Measurements from ENCODE around the gene GUCY1B1. TPM values are rescaled to one million over a fixed set of nuclear protein-coding genes. Genes with fewer than 3 reads are reported as not detected.

GUCY1B1 gene
- polyA plus RNA-seq, 1 of the 3 experiments (the other 2 are of a cell fraction), result 0.38 TPM

DNA sequence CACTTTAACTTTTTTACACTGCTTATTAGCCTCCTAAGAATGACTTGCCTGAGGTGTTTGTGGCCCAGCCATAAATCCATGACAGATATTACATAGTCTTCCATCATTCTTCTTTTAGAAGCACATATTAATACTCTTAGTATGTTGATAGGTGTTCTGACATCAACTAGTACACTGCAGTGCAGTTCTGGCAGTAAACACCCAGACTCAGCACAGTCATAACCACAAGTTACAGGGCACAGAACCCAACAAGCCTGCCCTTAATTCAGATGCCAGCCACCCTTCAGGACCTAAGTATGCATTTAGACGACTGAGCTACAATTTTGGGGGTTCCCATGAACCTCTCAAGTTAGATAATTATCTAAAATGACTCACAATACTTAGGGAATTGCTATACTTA is 36.5 kb upstream of the GUCY1B1 start:
- H3K79me2 ChIP-seq (ENCODE audit: insufficient read depth), result no peaks in the 10 kb centered on the region
- H3K36me3 ChIP-seq (replicated peaks in 1 of 2; ENCODE audit: control insufficient read depth in 1 of 2, insufficient read depth in 2 of 2, low read length in 1 of 2), result no peaks in the 10 kb centered on the region
- no peak for TF ChIP-seq FOSL2 (IDR thresholded peaks at IDR 0.05; ENCODE audit: borderline replicate concordance, low read depth)
- no peak for TF ChIP-seq EP300 (IDR thresholded peaks at IDR 0.05; ENCODE audit: borderline replicate concordance in 1 of 2, low read depth in 1 of 2, low read length in 1 of 2)
- TF ChIP-seq, protein P1, sequence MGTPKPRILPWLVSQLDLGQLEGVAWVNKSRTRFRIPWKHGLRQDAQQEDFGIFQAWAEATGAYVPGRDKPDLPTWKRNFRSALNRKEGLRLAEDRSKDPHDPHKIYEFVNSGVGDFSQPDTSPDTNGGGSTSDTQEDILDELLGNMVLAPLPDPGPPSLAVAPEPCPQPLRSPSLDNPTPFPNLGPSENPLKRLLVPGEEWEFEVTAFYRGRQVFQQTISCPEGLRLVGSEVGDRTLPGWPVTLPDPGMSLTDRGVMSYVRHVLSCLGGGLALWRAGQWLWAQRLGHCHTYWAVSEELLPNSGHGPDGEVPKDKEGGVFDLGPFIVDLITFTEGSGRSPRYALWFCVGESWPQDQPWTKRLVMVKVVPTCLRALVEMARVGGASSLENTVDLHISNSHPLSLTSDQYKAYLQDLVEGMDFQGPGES (IDR thresholded peaks at IDR 0.05; ENCODE audit: low read depth, low read length), result no peak
- TF ChIP-seq FOXJ3 (CRISPR knock-in tag; IDR thresholded peaks at IDR 0.05), result no peak
- TF ChIP-seq EZH2phosphoT487 (IDR thresholded peaks at IDR 0.05; ENCODE audit: borderline replicate concordance, low read depth), result no peak
- no peak for TF ChIP-seq GABPA (IDR thresholded peaks at IDR 0.05; ENCODE audit: low read depth)
- TF ChIP-seq, protein P2, sequence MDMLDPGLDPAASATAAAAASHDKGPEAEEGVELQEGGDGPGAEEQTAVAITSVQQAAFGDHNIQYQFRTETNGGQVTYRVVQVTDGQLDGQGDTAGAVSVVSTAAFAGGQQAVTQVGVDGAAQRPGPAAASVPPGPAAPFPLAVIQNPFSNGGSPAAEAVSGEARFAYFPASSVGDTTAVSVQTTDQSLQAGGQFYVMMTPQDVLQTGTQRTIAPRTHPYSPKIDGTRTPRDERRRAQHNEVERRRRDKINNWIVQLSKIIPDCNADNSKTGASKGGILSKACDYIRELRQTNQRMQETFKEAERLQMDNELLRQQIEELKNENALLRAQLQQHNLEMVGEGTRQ (IDR thresholded peaks at IDR 0.05; ENCODE audit: borderline replicate concordance, low read depth, low read length), result no peak
- no peak for TF ChIP-seq TEAD4 (IDR thresholded peaks at IDR 0.05; ENCODE audit: borderline replicate concordance, insufficient read depth)
- TF ChIP-seq SMC3 (IDR thresholded peaks at IDR 0.05; ENCODE audit: low read depth, low read length), result no peak
- TF ChIP-seq SIN3A (IDR thresholded peaks at IDR 0.05; ENCODE audit: borderline replicate concordance, low read depth, low read length), result no peak
- TF ChIP-seq, protein P3, sequence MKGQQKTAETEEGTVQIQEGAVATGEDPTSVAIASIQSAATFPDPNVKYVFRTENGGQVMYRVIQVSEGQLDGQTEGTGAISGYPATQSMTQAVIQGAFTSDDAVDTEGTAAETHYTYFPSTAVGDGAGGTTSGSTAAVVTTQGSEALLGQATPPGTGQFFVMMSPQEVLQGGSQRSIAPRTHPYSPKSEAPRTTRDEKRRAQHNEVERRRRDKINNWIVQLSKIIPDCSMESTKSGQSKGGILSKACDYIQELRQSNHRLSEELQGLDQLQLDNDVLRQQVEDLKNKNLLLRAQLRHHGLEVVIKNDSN (IDR thresholded peaks at IDR 0.05; ENCODE audit: borderline replicate concordance, low read depth), result no peak
- TF ChIP-seq YY1 (IDR thresholded peaks at IDR 0.05; ENCODE audit: low read depth), result no peak
- no peak for TF ChIP-seq GATA2 (CRISPR knock-in tag; IDR thresholded peaks at IDR 0.05)
- TF ChIP-seq POLR2AphosphoS5 (IDR thresholded peaks at IDR 0.05; ENCODE audit: low read depth, low read length), result no peak
- TF ChIP-seq, protein P4, sequence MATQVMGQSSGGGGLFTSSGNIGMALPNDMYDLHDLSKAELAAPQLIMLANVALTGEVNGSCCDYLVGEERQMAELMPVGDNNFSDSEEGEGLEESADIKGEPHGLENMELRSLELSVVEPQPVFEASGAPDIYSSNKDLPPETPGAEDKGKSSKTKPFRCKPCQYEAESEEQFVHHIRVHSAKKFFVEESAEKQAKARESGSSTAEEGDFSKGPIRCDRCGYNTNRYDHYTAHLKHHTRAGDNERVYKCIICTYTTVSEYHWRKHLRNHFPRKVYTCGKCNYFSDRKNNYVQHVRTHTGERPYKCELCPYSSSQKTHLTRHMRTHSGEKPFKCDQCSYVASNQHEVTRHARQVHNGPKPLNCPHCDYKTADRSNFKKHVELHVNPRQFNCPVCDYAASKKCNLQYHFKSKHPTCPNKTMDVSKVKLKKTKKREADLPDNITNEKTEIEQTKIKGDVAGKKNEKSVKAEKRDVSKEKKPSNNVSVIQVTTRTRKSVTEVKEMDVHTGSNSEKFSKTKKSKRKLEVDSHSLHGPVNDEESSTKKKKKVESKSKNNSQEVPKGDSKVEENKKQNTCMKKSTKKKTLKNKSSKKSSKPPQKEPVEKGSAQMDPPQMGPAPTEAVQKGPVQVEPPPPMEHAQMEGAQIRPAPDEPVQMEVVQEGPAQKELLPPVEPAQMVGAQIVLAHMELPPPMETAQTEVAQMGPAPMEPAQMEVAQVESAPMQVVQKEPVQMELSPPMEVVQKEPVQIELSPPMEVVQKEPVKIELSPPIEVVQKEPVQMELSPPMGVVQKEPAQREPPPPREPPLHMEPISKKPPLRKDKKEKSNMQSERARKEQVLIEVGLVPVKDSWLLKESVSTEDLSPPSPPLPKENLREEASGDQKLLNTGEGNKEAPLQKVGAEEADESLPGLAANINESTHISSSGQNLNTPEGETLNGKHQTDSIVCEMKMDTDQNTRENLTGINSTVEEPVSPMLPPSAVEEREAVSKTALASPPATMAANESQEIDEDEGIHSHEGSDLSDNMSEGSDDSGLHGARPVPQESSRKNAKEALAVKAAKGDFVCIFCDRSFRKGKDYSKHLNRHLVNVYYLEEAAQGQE (IDR thresholded peaks at IDR 0.05; ENCODE audit: low read depth, low read length), result no peak
- no peak for TF ChIP-seq JUND (IDR thresholded peaks at IDR 0.05)
- no peak for TF ChIP-seq TAF1 (IDR thresholded peaks at IDR 0.05; ENCODE audit: borderline replicate concordance, low read depth, low read length)
- no peak for TF ChIP-seq NFIC (IDR thresholded peaks at IDR 0.05; ENCODE audit: borderline replicate concordance)
- no peaks in the 10 kb centered on the region for H3K9me2 ChIP-seq
- no peaks in the 10 kb centered on the region for H4K20me1 ChIP-seq (ENCODE audit: insufficient read depth)
- ChIA-PET POLR2A (no interaction called here), CTCF (no interaction called here)
- WGBS (ENCODE audit: low lambda C conversion rate), result 12% methylated on average over 1 of the region's 1 CpG
- no peak overlapping the region for H3K4me3 ChIP-seq (ENCODE audit: low read depth in 2 of 2, low read length in 1 of 2)
- H3F3A ChIP-seq (replicated peaks; ENCODE audit: insufficient read depth), result no peaks in the 10 kb centered on the region
- no peak overlapping the region for H3K9ac ChIP-seq
- no peak overlapping the region for H2AFZ ChIP-seq (ENCODE audit: low read depth)
- no peak overlapping the region for H3K27ac ChIP-seq (ENCODE audit: low read depth in 2 of 2, low read length in 1 of 2)
- no peaks in the 10 kb centered on the region for H3K27me3 ChIP-seq (ENCODE audit: insufficient read depth)
- DNase-seq, result no peak
- no peaks in the 10 kb centered on the region for H3K9me3 ChIP-seq
- no peaks in the 10 kb centered on the region for H3K4me1 ChIP-seq (ENCODE audit: control insufficient read depth in 1 of 2, insufficient read depth in 2 of 2, low read depth in 1 of 2, low read length in 1 of 2)
- H3K4me2 ChIP-seq, result no peak overlapping the region

All from SK-N-SH (cell line).